GM11168 (cell line): ENCODE measurements around the gene RPGRIP1L.

Source experiments
- in situ Hi-C: fragments of 300-500 bp; cut with MboI; formaldehyde crosslinking; loops from one replicate; pipeline ENCODE4 v1.12.0; 2022; ENCODE audit warnings: low sequenced_read_pairs; ENCODE audit not compliant: unreplicated experiment

RPGRIP1L gene

DNA sequence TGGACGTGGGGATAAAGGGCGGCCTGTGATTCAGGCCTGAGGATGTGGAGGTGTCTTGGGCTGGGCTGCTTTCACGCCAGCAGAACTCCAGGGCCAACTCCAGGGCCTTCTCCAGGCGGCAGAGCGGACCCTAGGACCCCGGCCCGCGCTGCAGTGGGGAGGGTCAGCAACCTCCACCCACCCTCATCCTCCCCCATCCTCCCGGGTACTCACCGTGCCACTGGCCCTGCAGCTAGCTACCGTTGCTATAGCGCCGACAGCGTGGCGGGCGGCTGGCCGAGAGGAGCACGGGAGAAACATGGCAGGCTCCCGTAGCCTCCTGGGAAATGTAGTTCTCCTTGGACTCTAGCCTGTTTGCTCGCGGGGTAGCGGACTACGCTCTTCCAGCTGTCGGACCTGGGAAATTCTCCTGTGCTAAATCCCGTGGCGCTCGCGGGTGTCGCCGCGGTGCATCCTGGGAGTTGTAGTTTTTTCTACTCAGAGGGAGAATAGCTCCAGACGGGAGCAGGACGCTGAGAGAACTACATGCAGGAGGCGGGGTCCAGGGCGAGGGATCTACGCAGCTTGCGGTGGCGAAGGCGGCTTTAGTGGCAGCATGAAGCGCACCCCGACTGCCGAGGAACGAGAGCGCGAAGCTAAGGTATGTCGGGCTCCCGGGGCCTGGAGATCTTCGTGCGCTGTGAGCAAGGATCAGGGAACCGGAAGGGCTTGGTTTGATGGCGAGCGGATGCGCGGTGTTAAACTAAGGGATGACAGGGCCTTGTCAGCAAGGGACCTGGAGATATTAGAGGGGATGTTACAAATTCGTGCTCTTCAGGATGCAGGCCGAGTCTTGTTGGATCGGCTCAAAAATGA lies at the start of gene RPGRIP1L, which contains the start of gene FTO:
Gene RPGRIP1L (minus strand): TSS at position 270 of the 855 bp plus-strand sequence. CDS start 3,136 bp downstream, outside the sequence.
Gene FTO (plus strand): TSS at position 567 of the 855 bp plus-strand sequence.
- in situ Hi-C loops, result no loop called here

- in situ Hi-C loops, result no loop called here
Observed at GRCh38 chr16:53753431-53753830, 49.8 kb upstream of the RPGRIP1L start.

- in situ Hi-C loops, result no loop called here
Observed at GRCh38 chr16:53752560-53752959, 48.9 kb upstream of the RPGRIP1L start.

- in situ Hi-C loops, result no loop called here
Observed at GRCh38 chr16:53745753-53746266, 42.2 kb upstream of the RPGRIP1L start.

DNA sequence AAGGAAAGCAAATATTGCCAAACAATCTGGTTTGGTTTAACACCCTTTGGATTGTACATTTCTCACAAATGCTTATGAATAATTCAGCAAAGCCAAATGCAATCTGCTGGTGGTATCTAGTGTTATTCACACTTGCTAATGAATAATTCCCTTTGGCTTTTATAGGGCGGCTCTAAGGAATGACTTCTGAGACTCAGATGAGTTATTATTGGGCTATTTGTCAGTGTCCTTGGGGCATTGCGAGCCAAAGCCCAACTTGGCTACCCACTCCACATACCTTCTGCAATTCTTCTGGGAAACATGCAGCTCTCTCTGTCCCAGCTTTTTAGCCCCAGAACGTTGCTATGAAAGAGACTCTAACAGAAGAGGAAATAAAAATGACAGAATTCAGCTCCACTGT lies 41.4 kb upstream of the RPGRIP1L start:
- in situ Hi-C loops, result no loop called here

GRCh38 chr16:53744449-53744848 lies 40.8 kb upstream of the RPGRIP1L start:
- in situ Hi-C loops, result no loop called here

DNA sequence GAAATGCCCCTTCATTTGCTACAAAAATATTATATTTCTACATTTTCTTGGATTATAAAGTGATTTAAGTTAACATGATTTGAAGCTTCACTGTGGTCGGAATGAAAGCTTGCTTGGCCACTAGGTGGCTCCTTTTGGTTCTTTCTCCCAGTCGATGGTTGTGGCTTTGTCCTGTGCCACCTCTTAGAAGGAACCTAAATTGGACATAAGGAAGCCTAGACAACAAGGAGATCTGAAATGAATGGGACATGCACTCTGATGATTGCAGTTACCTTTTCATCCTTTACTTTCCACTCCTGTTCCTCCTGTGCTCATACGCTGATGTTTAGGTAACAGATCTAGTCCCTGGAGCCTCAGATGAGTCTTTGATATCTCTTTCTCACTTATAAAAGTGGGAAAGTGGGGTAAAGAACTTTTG lies 39.5 kb upstream of the RPGRIP1L start:
- in situ Hi-C loops, result no loop called here

- in situ Hi-C loops, result no loop called here
Observed at GRCh38 chr16:53741546-53741945, 37.9 kb upstream of the RPGRIP1L start.

- in situ Hi-C loops, result no loop called here
Observed at GRCh38 chr16:53740933-53741531, 37.4 kb upstream of the RPGRIP1L start.

DNA sequence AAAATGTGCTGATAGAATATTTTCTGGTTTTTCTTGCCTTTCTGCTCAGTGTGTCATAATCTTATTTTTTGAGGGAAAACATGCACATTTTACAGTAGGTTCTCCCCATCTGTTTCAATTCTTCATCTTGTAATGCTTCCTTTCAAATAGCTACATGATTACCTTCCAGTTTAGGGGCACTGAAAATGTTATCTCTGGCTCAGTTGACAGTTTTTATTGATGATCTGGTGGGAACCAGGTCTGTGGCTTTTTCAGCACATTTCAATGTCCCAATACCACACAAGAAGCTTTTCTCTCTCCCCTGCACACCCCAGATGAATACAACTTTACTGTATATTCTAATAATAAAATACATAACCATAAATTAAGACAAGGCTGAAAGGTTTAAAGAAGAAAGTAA lies 36.8 kb upstream of the RPGRIP1L start:
- in situ Hi-C loops, result no loop called here

GRCh38 chr16:53737552-53737951 lies 33.9 kb upstream of the RPGRIP1L start:
- in situ Hi-C loops, result no loop called here

GRCh38 chr16:53736297-53736696 lies 32.6 kb upstream of the RPGRIP1L start:
- in situ Hi-C loops, result no loop called here

GRCh38 chr16:53734908-53735307 lies 31.2 kb upstream of the RPGRIP1L start:
- in situ Hi-C loops, result no loop called here

DNA sequence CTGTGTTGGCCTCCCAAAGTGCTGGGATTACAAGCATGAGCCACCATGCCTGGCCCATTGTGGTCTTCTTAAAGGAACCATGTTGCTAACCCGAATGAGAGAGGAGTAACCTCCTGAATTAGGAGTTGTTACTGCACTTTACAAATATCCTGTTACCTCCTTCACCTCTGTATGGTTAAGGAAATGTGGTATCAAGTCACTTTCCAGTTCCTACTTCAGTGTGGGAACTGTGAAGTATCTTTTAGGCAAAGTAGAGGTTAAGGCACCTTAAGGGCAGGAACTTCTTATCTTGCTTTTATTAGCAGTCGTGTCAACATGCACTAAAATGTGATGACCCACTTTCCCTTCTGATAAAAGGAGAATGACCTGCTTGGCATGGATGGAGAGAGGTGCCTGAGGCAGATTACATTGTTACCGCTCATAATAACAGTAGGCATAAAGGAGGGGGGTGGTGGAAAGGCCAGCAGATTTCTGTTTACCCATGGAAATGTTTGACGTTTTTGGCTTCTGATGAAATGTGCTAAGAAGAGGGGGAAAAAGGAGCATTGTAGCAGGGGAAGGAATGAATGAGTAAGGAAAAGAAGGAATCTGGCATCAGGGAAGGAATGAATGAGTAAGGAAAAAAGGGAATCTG lies 28.8 kb upstream of the RPGRIP1L start:
- in situ Hi-C loops, result no loop called here

DNA sequence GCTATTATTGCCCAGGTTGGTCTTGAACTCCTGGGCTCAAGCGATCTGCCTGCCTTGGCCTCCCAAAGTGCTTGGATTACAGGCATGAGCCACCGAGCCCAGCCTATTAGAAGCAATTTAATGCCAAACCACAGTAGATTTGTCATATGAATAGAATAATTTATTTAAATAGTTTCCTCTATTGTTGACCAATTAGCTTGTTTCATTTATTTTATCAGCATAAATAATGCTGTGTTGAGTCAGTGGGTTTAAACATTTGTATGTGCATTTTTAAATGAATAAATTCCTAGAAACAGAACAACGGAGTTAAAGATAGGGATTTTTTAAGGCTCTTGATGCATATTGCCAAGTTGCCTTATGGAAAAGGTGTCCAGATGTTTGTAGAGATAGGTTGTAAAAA lies 27.0 kb upstream of the RPGRIP1L start:
- in situ Hi-C loops, result no loop called here

DNA sequence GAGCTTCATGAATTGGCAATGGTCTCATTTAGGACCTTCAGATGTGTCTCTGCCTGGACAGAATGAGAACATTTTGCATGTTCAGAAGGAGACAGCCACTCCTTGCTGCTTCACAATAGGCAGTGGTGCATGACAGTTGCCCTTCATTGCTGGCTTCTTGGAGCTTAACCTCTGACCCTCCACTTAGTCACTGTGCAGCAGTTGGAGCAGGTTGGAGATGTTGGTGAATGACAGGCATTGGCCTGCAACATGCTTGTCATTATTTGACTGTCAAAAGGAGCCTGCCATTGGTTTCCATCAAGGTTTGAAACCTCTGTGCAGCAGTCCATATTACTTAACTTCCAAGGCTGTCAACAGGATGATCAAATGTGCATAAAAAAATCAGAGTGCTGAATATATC lies 23.0 kb upstream of the RPGRIP1L start:
- in situ Hi-C loops, result no loop called here

DNA sequence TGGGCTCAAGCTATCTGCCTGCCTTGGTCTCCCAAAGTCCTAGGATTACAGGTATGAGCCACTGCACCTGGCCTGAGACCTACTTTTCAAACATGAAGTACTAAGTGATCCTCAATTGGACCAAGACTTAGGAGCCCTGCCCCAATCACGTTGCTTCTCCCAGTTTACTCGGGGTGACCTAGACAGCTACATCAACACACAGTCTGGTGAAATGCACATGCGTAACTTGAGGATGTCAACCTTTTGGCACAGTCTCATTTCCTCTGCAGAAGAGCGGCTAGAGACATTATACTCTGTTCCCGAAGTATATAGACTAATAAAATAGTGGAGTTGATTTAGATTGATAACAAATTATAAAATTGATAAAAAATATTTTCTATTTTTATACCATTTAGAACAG lies 17.4 kb upstream of the RPGRIP1L start:
- in situ Hi-C loops, result no loop called here

DNA sequence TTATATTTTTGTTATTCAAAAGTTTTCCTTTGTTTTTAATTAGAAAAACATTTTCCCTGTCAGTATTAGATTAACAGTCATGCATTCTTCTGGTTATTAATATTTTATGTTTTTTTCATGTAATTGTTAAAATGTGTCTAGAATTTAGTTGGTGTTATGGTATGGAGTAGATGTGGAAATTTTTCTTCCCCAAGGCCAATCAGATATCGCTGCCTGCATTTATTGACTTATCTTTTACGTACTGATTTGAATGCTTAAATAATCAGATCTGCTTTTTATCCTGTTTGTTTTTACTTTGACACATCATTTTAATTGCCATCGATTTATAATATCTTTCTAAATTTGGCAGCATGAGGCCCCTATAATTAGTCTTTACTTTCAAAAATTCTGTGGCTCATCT lies 13.9 kb upstream of the RPGRIP1L start:
- in situ Hi-C loops, result no loop called here

DNA sequence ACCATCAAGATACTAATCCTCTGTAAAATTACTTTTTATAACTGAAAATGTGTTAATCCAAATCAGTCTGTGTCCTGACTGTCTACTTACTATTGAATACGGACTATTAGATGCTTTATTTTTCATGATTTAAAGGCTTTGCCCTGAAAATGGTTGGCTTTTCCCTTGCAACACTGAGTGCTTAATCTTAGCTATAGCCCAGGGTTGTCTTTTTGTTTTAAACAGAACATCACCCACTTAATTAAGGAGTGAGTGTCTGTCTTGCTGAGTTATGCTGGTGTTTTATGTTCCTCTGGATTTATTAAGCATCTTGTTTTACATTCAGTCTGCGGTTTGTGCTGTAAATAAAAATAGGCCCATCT lies 11.3 kb upstream of the RPGRIP1L start:
- in situ Hi-C loops, result no loop called here

DNA sequence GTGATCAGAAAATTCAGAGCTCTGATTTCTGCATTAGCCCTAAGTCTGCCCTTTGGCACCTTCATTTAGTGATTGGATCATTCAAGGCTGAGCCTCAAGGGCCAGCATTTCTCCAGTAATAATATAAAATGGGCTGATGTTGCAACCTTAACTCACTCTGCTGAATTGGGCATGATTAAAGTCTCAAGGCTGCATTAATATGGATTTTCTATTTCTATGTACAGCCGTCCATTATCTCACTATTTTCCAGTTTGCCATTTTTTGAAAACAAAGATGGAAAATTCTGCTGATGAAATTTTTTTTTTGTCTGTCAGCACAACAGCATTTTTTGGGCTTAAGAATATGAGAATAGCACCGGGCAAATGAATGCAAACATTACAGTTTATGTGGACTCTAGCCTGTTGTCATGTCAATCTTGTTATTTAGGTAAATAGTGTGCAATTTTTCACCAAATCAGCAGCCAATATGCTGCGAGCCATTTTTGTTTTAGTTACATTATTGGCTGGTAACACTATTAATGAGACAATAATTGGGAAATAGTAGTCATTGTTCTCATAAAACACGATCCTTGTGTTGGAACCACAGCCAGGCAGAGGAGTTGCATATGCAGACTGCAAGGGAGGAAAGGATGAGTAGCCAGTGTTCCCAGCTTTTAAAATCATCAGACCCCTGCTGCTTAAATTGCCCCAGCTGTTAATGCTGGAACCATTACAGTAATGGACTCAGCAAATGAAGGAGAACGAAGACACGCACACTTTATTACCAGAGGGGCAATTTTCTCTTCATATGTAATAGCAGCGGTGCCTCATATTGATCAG lies 10.8 kb upstream of the RPGRIP1L start:
- in situ Hi-C loops, result no loop called here
